ENCODE results near the gene MCM5. TPM values are rescaled to one million over a fixed set of nuclear protein-coding genes. Genes with fewer than 3 reads are reported as not detected.

Gene MCM5
- total RNA-seq, 1 donor from 2014 or later: 80.9 TPM

- Mint-ChIP-seq H3K27me3 (ENCODE audit: unreplicated experiment) (peaks cover 8% of the 10 kb centered on the region), H3K4me1 (ENCODE audit: unreplicated experiment) (no peaks in the 10 kb centered on the region), H3K4me3 (ENCODE audit: unreplicated experiment) (no peak overlapping the region), H3K36me3 (ENCODE audit: low read depth, unreplicated experiment) (peaks cover 61% of the 10 kb centered on the region), H3K9me3 (ENCODE audit: unreplicated experiment) (no peaks in the 10 kb centered on the region), H3K27ac (ENCODE audit: unreplicated experiment) (no peak overlapping the region)
- TF ChIP-seq CTCF (IDR thresholded peaks at IDR 0.05; ENCODE audit: unreplicated experiment): no peak
- DNase-seq (ENCODE audit: low spot score): no peak
Measured at GRCh38 chr22:35418731-35419130, 18.8 kb downstream of the MCM5 start.

- peaks cover 64% of the 10 kb centered on the region for H3K36me3 Mint-ChIP-seq (ENCODE audit: low read depth, unreplicated experiment)
- no peak for DNase-seq (ENCODE audit: low spot score)
- peaks cover 5% of the 10 kb centered on the region for H3K27me3 Mint-ChIP-seq (ENCODE audit: unreplicated experiment)
- no peaks in the 10 kb centered on the region for H3K9me3 Mint-ChIP-seq (ENCODE audit: unreplicated experiment)
- no peak overlapping the region for H3K4me3 Mint-ChIP-seq (ENCODE audit: unreplicated experiment)
- H3K4me1 Mint-ChIP-seq (ENCODE audit: unreplicated experiment): no peaks in the 10 kb centered on the region
- H3K27ac Mint-ChIP-seq (ENCODE audit: unreplicated experiment): no peak overlapping the region
- no peak for TF ChIP-seq CTCF (IDR thresholded peaks at IDR 0.05; ENCODE audit: unreplicated experiment)
Measured at GRCh38 chr22:35419756-35420155, 19.8 kb downstream of the MCM5 start.

GRCh38 chr22:35421121-35421520 is 21.2 kb downstream of the MCM5 start:
- no peak for TF ChIP-seq CTCF (IDR thresholded peaks at IDR 0.05; ENCODE audit: unreplicated experiment)
- Mint-ChIP-seq H3K36me3 (ENCODE audit: low read depth, unreplicated experiment) (peaks cover 50% of the 10 kb centered on the region), H3K9me3 (ENCODE audit: unreplicated experiment) (no peaks in the 10 kb centered on the region), H3K4me1 (ENCODE audit: unreplicated experiment) (no peaks in the 10 kb centered on the region), H3K4me3 (ENCODE audit: unreplicated experiment) (no peak overlapping the region), H3K27ac (ENCODE audit: unreplicated experiment) (no peak overlapping the region), H3K27me3 (ENCODE audit: unreplicated experiment) (peaks cover 2% of the 10 kb centered on the region)
- no peak for DNase-seq (ENCODE audit: low spot score)

- Mint-ChIP-seq H3K27ac (ENCODE audit: unreplicated experiment) (peak overlapping the region; percentile 65), H3K9me3 (ENCODE audit: unreplicated experiment) (no peaks in the 10 kb centered on the region), H3K4me3 (ENCODE audit: unreplicated experiment) (peak overlapping the region; percentile 34), H3K4me1 (ENCODE audit: unreplicated experiment) (no peaks in the 10 kb centered on the region), H3K27me3 (ENCODE audit: unreplicated experiment) (no peaks in the 10 kb centered on the region), H3K36me3 (ENCODE audit: low read depth, unreplicated experiment) (peaks cover 45% of the 10 kb centered on the region)
- DNase-seq (ENCODE audit: low spot score): no peak
- no peak for TF ChIP-seq CTCF (IDR thresholded peaks at IDR 0.05; ENCODE audit: unreplicated experiment)
Measured at GRCh38 chr22:35422145-35422544, 22.2 kb downstream of the MCM5 start.

- Mint-ChIP-seq H3K27ac (ENCODE audit: unreplicated experiment) (no peak overlapping the region), H3K4me1 (ENCODE audit: unreplicated experiment) (no peaks in the 10 kb centered on the region), H3K9me3 (ENCODE audit: unreplicated experiment) (no peaks in the 10 kb centered on the region), H3K4me3 (ENCODE audit: unreplicated experiment) (no peak overlapping the region), H3K27me3 (ENCODE audit: unreplicated experiment) (no peaks in the 10 kb centered on the region), H3K36me3 (ENCODE audit: low read depth, unreplicated experiment) (peaks cover 41% of the 10 kb centered on the region)
- no peak for DNase-seq (ENCODE audit: low spot score)
- TF ChIP-seq CTCF (IDR thresholded peaks at IDR 0.05; ENCODE audit: unreplicated experiment): no peak
Measured at GRCh38 chr22:35422936-35423335, 23.0 kb downstream of the MCM5 start.
